ENCODE measurements around the gene ESR2.

Gene ESR2

GRCh38 chr14:64303471-64303917 is 9.3 kb upstream of the ESR2 start:
- WGBS (ENCODE audit: insufficient coverage, insufficient read length) = no CpG with 5 or more reads among the region's 4 CpGs
- DNase-seq (ENCODE audit: low read depth, low spot score) = no peak

GRCh38 chr14:64298773-64299172 is 4.6 kb upstream of the ESR2 start:
- Histone ChIP-seq H3K4me1 (ENCODE audit: control insufficient read depth, insufficient read depth, low read length) (no peaks in the 10 kb centered on the region), H3K36me3 (ENCODE audit: control insufficient read depth, insufficient read depth, low read length) (no peaks in the 10 kb centered on the region), H3K27me3 (ENCODE audit: control insufficient read depth, insufficient read depth, low read length) (peaks cover 5% of the 10 kb centered on the region; the same call in 1 of the 2 replicates), H3K4me3 (ENCODE audit: low read length) (no peak overlapping the region), H3K27ac (ENCODE audit: low read length) (no peak overlapping the region), H3K9me3 (ENCODE audit: control insufficient read depth, insufficient read depth, low read length) (no peaks in the 10 kb centered on the region)
- WGBS (ENCODE audit: insufficient coverage, insufficient read length) = no CpG with 5 or more reads among the region's 1 CpG
- DNase-seq (ENCODE audit: low read depth, low spot score) = no peak

More at GRCh38 chr14:64303471-64303917, 9.3 kb upstream of the ESR2 start:
- no peak overlapping the region for H3K27ac ChIP-seq (ENCODE audit: low read length)
- no peaks in the 10 kb centered on the region for H3K27me3 ChIP-seq (ENCODE audit: control insufficient read depth, insufficient read depth, low read length)
- H3K9me3 ChIP-seq (ENCODE audit: control insufficient read depth, insufficient read depth, low read length) = no peaks in the 10 kb centered on the region
- no peak overlapping the region for H3K4me3 ChIP-seq (ENCODE audit: low read length)
- H3K4me1 ChIP-seq (ENCODE audit: control insufficient read depth, insufficient read depth, low read length) = no peaks in the 10 kb centered on the region
- no peaks in the 10 kb centered on the region for H3K36me3 ChIP-seq (ENCODE audit: control insufficient read depth, insufficient read depth, low read length)

GRCh38 chr14:64296561-64296960 is 2.4 kb upstream of the ESR2 start:
- Histone ChIP-seq H3K27ac (ENCODE audit: low read length) (no peak overlapping the region), H3K36me3 (ENCODE audit: control insufficient read depth, insufficient read depth, low read length) (no peaks in the 10 kb centered on the region), H3K27me3 (ENCODE audit: control insufficient read depth, insufficient read depth, low read length) (peaks cover 10% of the 10 kb centered on the region; the same call in 1 of the 2 replicates), H3K4me3 (ENCODE audit: low read length) (no peak overlapping the region), H3K4me1 (ENCODE audit: control insufficient read depth, insufficient read depth, low read length) (no peaks in the 10 kb centered on the region), H3K9me3 (ENCODE audit: control insufficient read depth, insufficient read depth, low read length) (no peaks in the 10 kb centered on the region)
- DNase-seq (ENCODE audit: low read depth, low spot score) = no peak

GRCh38 chr14:64294672-64295413 is 672 bp upstream of the ESR2 start:
- Histone ChIP-seq H3K27me3 (ENCODE audit: control insufficient read depth, insufficient read depth, low read length) (peaks cover 10% of the 10 kb centered on the region; the same call in 1 of the 2 replicates), H3K4me1 (ENCODE audit: control insufficient read depth, insufficient read depth, low read length) (no peaks in the 10 kb centered on the region), H3K36me3 (ENCODE audit: control insufficient read depth, insufficient read depth, low read length) (no peaks in the 10 kb centered on the region), H3K9me3 (ENCODE audit: control insufficient read depth, insufficient read depth, low read length) (no peaks in the 10 kb centered on the region), H3K27ac (ENCODE audit: low read length) (no peak overlapping the region), H3K4me3 (ENCODE audit: low read length) (peak overlapping the region; percentile 16; the same call in 1 of the 2 replicates)
- no peak for DNase-seq (ENCODE audit: low read depth, low spot score)
- no CpG with 5 or more reads among the region's 20 CpGs for WGBS (ENCODE audit: insufficient coverage, insufficient read length)

GRCh38 chr14:64292197-64292596 is 2.0 kb downstream of the ESR2 start:
- Histone ChIP-seq H3K36me3 (ENCODE audit: control insufficient read depth, insufficient read depth, low read length) (no peaks in the 10 kb centered on the region), H3K27ac (ENCODE audit: low read length) (no peak overlapping the region), H3K4me1 (ENCODE audit: control insufficient read depth, insufficient read depth, low read length) (no peaks in the 10 kb centered on the region), H3K4me3 (ENCODE audit: low read length) (no peak overlapping the region), H3K27me3 (ENCODE audit: control insufficient read depth, insufficient read depth, low read length) (peaks cover 10% of the 10 kb centered on the region; the same call in 1 of the 2 replicates), H3K9me3 (ENCODE audit: control insufficient read depth, insufficient read depth, low read length) (no peaks in the 10 kb centered on the region)
- no CpG with 5 or more reads among the region's 3 CpGs for WGBS (ENCODE audit: insufficient coverage, insufficient read length)
- no peak for DNase-seq (ENCODE audit: low read depth, low spot score)

GRCh38 chr14:64289571-64289970 is 4.6 kb downstream of the ESR2 start:
- WGBS (ENCODE audit: insufficient coverage, insufficient read length) = no CpG with 5 or more reads among the region's 1 CpG

GRCh38 chr14:64281805-64282204 is 12.4 kb downstream of the ESR2 start:
- H3K27ac ChIP-seq (ENCODE audit: low read length) = no peak overlapping the region
- no peak for DNase-seq (ENCODE audit: low read depth, low spot score)
- H3K9me3 ChIP-seq (ENCODE audit: control insufficient read depth, insufficient read depth, low read length) = no peaks in the 10 kb centered on the region
- H3K4me3 ChIP-seq (ENCODE audit: low read length) = no peak overlapping the region
- H3K27me3 ChIP-seq (ENCODE audit: control insufficient read depth, insufficient read depth, low read length) = no peaks in the 10 kb centered on the region
- WGBS (ENCODE audit: insufficient coverage, insufficient read length) = no CpG with 5 or more reads among the region's 2 CpGs
- H3K4me1 ChIP-seq (ENCODE audit: control insufficient read depth, insufficient read depth, low read length) = no peaks in the 10 kb centered on the region
- H3K36me3 ChIP-seq (ENCODE audit: control insufficient read depth, insufficient read depth, low read length) = no peaks in the 10 kb centered on the region

More at GRCh38 chr14:64289571-64289970, 4.6 kb downstream of the ESR2 start:
- no peaks in the 10 kb centered on the region for H3K4me1 ChIP-seq (ENCODE audit: control insufficient read depth, insufficient read depth, low read length)
- DNase-seq (ENCODE audit: low read depth, low spot score) = no peak
- no peaks in the 10 kb centered on the region for H3K36me3 ChIP-seq (ENCODE audit: control insufficient read depth, insufficient read depth, low read length)
- H3K27ac ChIP-seq (ENCODE audit: low read length) = no peak overlapping the region
- H3K9me3 ChIP-seq (ENCODE audit: control insufficient read depth, insufficient read depth, low read length) = no peaks in the 10 kb centered on the region
- H3K27me3 ChIP-seq (ENCODE audit: control insufficient read depth, insufficient read depth, low read length) = peaks cover 10% of the 10 kb centered on the region; the same call in 1 of the 2 replicates
- no peak overlapping the region for H3K4me3 ChIP-seq (ENCODE audit: low read length)

- Histone ChIP-seq H3K27me3 (ENCODE audit: control insufficient read depth, insufficient read depth, low read length) (no peaks in the 10 kb centered on the region), H3K9me3 (ENCODE audit: control insufficient read depth, insufficient read depth, low read length) (no peaks in the 10 kb centered on the region), H3K4me3 (ENCODE audit: low read length) (no peak overlapping the region), H3K36me3 (ENCODE audit: control insufficient read depth, insufficient read depth, low read length) (no peaks in the 10 kb centered on the region), H3K27ac (ENCODE audit: low read length) (no peak overlapping the region), H3K4me1 (ENCODE audit: control insufficient read depth, insufficient read depth, low read length) (no peaks in the 10 kb centered on the region)
- DNase-seq (ENCODE audit: low read depth, low spot score) = no peak
- no CpG with 5 or more reads among the region's 15 CpGs for WGBS (ENCODE audit: insufficient coverage, insufficient read length)
These were observed 14.2 kb downstream of the ESR2 start for GRCh38 chr14:64279704-64280668.

GRCh38 chr14:64278458-64278857 is 15.7 kb downstream of the ESR2 start:
- Histone ChIP-seq H3K36me3 (ENCODE audit: control insufficient read depth, insufficient read depth, low read length) (no peaks in the 10 kb centered on the region), H3K9me3 (ENCODE audit: control insufficient read depth, insufficient read depth, low read length) (no peaks in the 10 kb centered on the region), H3K4me3 (ENCODE audit: low read length) (no peak overlapping the region), H3K27me3 (ENCODE audit: control insufficient read depth, insufficient read depth, low read length) (no peaks in the 10 kb centered on the region), H3K27ac (ENCODE audit: low read length) (no peak overlapping the region), H3K4me1 (ENCODE audit: control insufficient read depth, insufficient read depth, low read length) (no peaks in the 10 kb centered on the region)
- no peak for DNase-seq (ENCODE audit: low read depth, low spot score)
- WGBS (ENCODE audit: insufficient coverage, insufficient read length) = no CpG with 5 or more reads among the region's 2 CpGs

- Histone ChIP-seq H3K27me3 (ENCODE audit: control insufficient read depth, insufficient read depth, low read length) (no peaks in the 10 kb centered on the region), H3K27ac (ENCODE audit: low read length) (no peak overlapping the region), H3K9me3 (ENCODE audit: control insufficient read depth, insufficient read depth, low read length) (no peaks in the 10 kb centered on the region), H3K36me3 (ENCODE audit: control insufficient read depth, insufficient read depth, low read length) (no peaks in the 10 kb centered on the region), H3K4me3 (ENCODE audit: low read length) (no peak overlapping the region), H3K4me1 (ENCODE audit: control insufficient read depth, insufficient read depth, low read length) (no peaks in the 10 kb centered on the region)
- DNase-seq (ENCODE audit: low read depth, low spot score) = no peak
These were observed 22.2 kb downstream of the ESR2 start for GRCh38 chr14:64272019-64272418.
